GM19328 (cell line): ENCODE data around the gene KRT76.

Experiments
- ATAC-seq: cut with Tn5 transposase; IDR thresholded peaks from one replicate; pipeline ENCODE4 v1.9.1; 2021; ENCODE audit warnings: mild to moderate bottlenecking, moderate library complexity; ENCODE audit not compliant: unreplicated experiment

Gene KRT76

DNA sequence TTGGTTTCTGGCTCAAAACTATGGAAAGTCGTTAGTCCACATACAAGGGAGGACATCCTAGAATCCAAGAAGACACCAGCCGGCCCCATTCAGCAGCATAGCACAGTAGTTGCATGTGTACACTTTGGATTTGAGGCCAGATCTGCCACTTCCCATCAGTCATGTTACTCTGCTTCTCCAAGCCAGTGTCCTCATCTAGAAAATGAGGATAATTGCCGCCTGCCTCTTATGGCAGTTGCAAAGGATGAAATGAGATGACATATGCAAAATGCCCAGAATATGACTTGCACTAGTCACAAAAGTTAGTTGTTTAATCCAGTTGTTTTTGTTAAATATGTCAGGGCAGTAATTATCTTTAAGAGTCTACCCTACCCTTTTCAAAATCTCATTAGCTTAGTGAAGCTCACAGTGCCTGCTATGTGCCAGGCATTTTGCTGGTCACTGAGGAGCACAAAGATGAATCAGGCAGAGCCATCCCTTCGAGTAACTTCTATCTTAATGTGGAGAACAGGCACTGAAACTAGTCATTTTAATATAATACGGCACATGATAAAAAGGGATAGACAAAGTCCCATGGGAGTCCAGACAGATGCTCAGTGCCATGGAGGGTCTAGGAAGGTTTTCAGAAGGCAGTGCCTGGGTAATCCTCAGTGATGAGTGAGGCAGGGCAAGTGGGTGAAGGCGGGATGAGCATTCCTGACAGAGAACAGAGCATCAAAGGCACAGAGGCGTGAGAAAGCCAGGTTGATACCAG is 6.6 kb upstream of the KRT76 start:
- ATAC-seq = no peak

DNA sequence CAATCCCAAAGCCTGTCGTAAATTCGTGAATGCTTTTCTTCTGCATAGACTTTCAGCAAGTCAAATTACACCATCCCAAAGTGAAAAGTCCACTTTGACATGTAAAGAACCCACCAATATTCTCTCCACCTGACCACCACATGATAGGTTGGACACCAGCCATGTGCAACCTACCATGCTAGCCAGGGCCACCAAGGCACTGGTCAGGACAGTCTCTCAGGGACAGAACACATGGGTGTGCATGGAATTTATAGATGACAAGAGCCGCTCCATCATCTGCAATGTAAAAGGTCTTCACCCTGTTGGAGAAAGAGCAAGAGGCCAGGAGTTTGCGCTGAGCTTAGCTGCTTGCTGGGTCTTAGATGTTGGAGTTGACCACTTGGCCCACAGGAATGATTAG is 5.4 kb upstream of the KRT76 start:
- no peak for ATAC-seq

DNA sequence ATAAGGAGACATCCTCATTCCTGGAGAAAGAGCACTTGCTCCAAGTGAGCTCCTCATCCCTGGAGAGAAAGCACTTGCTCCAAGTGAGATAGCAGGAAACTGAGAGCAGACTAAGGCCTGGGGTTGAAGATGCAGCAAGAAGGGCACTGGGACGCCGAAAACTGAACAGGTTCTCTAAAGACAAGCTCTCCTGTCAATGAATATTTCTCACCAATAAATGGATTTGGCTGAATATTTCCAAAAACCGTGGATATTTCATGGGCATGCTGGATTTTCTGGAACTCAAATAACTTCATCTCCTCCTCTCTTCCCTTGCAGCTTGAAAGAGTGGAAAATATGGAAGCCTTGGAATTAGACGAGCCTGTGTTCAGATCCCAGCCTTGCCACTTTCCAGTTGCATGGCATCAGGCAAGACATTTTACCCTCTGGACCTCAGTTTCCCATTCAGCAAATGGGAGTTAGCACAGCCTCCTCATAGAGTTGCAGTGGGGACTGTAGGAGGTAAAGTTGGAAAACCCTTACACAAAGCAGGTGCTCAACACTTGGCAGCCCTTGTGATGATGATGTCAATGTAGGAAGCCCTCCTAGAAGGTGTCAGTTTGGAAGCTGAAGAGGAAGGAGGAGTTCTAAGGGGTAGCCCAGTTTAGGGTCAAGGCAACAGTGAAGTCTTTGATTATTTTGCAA is 4.4 kb upstream of the KRT76 start:
- ATAC-seq = no peak

DNA sequence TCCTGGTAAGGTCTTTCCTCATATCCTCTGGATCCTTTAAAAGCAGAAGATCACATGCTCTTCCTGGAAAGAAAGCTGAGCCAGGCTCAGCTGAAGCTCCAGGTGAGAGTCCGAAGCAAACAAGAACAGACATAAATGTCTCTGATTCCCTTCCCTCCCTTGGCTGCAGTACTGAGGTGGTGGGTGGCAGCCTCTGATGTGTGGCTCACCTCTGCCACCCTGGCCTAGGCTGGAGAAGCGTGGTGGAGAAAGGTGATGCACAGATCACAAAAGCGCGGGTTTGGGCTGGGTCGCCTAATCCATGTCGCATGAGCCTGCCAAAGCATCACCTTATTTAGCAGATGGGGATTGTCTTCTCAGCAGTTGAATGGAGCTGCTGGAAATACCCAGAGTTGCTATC is 2.8 kb upstream of the KRT76 start:
- ATAC-seq = no peak

DNA sequence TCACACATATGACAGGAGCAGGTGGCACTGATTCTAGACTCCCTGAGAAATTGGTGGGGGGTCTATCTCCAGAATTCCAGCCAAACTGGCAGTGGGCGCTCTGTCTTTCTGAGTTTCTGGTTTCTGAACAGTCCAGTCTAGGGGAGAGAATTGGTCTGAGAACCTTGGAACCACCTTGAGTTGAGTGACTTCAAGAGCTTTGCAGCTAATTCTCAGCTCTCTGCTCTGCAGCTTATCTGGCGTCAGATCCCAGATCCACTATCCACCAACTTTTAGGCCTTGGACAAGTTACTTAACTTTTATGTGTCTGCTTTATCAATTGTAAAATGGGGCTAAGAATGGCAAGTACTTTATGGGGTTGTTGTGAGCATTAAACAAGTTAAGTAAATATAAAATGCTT is 1.7 kb upstream of the KRT76 start:
- no peak for ATAC-seq

DNA sequence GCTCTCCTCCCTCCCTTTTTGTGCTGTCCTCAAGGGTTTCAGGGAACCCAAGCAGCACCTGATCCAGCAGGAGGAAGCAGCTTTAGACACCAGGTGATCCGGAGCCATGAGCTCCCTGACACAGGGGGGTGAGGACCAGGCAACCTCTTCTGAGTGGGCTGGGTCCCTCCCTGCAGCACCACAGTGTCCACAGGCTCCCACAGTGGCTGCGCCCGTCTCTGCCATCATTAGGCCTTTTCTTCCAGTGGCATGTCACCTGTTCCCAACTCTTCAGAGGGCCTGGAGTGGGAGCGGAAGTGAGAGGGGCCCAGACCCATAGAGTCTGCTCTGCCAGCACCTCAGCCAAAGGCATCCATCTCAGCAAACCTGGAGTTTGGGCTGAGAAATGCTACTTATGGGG is 421 bp upstream of the KRT76 start:
- ATAC-seq = no peak

DNA sequence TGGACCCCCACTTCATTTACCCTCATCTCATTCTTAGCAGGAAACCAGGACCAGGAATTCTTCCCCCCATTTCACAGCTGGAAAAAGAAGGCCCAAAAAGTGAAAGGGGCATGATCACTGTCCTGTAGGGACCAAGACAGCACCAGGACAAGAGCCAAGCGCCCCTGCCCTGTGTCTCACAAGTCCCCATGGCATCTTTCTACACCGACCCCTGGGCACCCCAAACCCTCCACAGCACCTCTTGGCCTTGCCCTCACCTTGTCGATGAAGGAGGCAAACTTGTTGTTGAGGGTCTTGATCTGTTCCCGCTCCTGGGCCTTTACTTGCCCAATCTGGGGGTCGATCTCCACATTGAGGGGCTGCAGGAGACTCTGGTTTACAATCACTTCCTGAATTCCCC is 710 bp downstream of the KRT76 start:
- ATAC-seq = no peak

DNA sequence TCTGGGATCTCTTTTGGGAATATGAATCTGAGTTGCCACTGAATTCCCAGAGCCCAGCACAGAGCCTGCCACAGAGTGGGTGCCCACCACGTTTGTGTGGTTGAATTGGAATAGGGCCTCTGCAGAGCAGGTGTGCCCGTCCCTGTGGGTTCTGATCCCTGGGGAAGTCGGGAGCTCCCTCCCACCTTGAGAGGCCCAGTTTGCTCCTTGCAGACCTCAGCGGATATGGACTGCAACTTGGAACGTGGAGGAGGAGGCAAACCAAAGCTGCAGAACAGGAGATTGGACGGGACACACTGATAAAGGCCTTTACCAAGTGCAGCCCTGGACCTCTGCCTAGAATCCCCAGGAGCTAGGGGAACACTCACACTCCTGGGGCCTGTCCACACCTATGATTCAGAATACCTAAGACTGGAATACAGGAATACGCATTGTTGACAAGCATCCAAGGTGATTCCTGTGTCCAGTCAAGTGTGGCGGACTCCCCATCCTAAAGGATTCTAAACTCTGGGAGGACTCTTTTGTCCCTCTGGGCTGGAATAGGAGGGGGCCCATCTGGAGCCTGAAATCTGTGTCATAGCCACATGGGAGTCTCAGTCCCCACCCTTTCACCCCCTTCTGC is 2.4 kb downstream of the KRT76 start:
- ATAC-seq = no peak

DNA sequence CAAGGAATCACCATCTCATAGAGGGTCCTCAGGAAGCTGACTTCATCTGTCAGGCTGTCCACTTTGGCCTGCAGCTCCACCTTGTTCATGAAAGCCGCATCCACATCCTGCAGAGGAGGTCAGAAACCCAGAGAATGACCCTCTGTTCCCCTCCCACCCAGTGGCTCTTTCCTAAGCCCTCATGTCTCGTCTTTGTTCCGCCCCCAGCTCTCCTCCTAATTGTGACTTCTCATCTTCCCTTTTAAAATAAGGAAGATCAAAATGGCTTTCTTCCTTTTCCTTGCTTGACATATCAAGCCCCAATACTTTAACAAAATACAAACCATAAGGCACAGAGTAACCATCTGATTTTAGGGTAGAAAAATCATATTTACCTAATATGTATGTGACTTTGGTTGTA is 4.4 kb downstream of the KRT76 start:
- no peak for ATAC-seq

DNA sequence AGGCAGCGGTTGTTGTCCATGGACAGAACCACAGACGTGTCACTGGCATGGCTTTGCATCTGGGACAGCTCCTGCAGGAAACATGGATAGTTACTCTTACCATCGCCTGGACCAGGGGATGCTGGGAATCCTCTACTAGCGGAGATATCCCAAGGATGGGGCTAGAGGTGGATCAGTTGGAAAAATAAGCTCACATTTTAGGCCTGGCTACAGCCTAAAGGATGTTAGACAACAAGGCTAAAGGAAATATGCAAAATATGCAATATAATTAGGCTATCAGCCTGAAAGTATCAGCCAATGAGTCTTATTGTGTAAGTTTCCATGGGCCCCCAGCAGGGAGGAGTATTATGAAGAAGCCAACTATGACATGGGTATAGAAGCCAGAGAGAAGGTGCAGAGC is 5.0 kb downstream of the KRT76 start:
- ATAC-seq = no peak

DNA sequence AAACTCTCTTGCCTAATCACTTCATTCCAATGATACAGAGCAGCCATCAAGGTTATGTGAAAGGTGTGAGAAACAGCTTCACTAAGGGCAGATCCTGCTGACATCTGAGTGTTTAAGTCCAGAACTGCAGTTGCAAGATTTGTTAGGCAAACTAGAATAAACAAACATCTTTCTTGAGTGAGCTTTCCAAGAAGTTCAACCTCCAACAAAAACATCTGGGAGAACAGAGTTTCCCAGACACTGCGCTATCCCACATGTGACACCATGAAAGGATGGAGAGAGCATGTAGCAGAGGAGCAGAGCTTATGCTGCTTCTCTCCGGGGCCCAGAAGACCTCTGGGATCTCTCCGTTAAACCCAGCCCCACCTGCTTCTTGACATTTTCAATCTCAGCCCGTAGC is 5.6 kb downstream of the KRT76 start:
- ATAC-seq = no peak

DNA sequence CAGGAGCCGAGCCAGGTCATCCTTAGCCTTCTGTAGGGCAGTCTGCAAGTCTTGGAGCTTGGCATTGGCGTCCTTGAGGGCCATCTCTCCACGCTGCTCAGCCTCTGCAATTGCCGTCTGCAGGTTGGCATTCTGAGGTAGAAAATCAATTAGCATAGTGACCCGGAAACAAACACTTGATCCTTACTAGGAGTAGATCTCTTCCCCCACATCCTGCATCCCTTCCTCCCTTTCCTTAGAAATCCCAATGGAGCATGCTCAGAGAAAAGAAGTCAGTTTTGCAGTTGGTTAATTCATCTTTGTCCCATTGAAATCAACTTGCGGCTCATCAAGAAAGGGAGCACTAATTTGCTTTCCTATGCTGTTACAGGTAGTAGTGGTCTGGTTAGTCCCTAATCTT is 6.1 kb downstream of the KRT76 start:
- ATAC-seq = no peak

DNA sequence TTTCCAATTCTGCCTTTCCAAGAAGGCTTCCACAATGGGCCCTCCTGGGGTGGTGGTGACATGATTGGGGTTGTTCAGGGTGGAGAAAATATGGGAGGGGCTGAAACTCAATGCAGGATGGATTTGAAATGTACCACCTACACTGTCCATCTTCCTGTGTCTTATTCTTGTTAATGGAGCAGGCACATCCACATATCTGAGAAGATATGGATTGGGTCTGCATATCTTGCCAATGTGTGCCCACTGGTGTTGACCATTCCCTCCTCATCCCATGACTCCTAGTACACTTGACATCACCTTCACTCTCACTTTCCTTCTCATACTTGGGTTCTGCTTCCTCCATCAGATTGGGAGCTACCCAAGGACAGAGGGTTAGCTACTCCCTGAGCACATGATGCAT is 7.2 kb downstream of the KRT76 start:
- no peak for ATAC-seq

DNA sequence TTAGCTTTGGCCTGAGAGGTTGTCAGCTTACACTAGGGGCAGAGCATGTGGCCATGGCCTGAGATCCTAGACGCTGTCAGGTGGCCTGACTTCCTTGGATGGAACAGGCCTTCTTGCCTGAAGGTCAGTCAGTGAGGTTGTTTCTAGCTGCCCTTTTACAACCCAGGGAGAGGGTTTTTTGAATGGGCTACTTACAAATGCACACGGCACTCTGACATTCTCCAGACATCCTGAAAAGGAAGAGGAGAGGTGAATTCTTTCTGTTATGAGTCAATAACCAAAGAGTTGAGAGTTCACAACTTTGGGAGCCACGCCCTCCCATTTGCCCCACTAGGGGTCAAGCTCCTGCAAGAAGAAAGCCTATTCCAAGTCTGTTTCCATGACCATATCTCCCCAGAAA is 7.8 kb downstream of the KRT76 start:
- no peak for ATAC-seq

DNA sequence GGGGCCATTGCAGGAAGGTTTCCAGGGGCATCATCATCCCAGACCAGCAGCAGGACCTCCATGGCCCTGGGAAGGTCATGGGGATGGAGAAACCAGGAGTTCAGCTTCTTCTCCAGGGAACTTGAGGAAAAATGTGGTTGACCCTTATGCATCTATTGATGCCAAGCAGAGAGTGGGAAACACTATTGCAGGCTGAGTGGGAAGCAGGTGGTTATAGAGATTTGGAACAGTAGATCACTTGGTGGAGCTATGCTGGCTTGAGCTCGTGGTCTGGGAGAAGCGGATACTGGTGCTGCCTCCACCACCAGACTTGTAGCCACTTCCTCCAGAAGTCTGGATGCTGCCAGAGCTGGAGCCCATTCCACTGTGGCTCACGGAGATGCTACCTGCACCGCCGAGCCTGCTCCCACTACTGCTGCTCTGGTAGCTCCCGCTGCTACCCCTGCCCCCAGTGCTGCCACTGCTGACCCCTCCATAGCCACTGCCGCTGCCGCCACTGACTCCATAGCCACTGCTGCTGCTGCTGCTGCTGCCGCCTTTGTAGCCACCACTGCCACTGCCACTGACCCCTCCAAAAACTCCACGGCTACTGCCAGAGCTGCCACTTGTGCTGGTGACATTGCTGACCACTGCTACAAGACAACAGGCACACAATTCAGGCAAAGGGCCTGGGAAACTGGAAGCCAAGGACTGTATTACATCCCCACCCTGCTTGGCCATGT is 8.5 kb downstream of the KRT76 start:
- no peak for ATAC-seq

DNA sequence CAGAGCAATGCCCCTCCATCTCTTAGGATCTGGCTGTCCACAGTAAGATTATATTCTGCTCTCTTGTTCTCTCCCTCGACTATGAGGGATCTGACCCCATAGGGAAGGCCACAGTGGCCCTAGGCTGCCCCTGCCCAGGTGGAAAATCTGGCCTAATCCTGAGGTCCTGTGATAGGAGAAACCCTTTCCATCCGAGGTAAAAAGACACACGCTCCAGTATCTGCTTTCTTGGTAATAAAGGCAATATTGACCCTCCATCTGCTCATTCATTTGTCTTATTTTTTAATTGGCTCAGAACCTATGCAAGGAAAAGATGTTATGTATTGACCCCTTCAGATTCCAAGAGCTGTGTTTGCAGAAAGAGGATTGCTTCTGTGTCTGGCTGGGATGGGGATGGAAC is 9.7 kb downstream of the KRT76 start:
- no peak for ATAC-seq

DNA sequence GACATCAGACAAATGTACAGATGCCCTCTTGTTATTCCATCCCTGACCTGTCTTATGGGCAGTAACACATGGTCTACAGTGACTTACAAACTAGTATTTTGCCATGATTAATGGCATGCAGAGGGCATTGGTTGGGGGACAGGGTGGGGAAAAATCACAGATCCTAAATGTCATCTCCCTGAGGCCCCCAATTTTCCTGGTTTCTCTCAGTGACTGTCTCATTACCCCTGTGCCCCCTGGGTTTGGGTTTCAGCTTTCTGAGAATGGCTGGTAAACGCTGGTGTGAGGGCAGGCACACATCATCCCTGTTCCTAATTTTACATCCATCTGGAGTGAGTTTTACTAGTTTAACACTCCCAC is 10.1 kb downstream of the KRT76 start:
- ATAC-seq = no peak

DNA sequence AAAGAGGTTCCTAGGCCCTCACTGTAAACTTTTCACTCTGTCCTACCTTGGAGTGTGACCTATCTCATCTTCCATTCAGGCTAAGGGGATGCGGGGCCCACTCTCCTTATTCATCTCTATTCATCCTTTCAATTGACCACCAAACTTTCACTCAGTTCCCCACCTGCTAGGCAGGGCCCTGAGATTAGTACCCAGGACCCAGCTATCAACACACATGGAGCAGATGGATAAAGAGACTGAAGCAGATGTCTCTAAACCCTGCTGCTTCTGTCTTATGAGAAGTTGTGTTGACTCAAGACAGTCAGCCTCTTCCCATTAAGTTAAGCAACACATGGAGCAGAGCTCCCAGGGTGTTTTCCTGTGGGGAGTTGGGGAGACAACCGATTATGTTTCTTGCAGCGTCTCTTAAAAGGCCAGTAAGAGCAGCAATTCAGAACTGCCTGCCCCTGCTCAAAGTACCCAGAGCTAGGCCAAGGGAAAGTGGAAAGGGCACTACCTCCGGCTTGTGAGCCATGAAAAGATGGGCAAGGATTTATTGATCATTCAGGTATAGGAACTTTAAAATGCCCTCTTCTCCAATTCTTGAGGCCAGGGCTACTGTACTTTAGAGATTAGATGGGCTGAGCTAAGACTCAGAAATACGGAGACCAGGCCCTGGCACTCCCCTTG is 10.7 kb downstream of the KRT76 start:
- no peak for ATAC-seq

DNA sequence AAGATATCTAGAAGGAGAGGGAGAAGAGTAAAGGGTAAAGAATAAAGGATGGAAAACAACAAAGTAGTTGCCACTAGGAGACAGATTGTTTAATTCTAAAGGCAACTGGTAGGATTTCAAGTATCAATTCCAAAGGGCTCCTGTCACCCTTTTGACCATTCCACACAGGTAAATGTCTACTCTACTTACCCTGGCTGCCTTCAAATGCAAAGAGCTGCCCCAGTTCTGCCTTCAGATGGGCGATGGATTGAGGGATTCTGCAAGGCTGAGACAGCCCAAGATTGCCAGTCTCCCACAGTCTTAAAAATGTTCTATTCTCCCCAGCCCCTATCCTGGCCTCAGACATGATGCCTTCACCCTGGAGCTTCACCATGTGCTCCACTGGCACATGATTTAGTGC is 11.4 kb downstream of the KRT76 start:
- no peak for ATAC-seq

DNA sequence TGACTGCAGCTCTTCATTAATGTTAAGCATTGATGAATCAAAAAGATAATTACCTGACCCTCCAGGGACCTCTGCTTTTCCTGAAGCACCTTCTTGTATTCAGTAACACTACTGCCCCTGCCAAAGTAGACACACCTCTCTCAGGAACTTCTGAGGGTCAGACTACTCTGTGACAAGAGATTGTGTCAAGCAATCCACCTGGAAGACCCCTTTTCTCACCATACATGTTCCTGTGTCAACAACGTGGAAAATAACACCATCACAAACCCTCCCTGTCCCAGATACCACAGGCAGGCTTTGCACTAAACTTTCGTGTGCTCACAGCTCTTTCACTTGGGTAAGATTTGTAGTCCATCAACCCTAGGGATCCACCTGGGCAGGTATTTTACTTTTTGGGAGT is 13.2 kb downstream of the KRT76 start:
- ATAC-seq = no peak

DNA sequence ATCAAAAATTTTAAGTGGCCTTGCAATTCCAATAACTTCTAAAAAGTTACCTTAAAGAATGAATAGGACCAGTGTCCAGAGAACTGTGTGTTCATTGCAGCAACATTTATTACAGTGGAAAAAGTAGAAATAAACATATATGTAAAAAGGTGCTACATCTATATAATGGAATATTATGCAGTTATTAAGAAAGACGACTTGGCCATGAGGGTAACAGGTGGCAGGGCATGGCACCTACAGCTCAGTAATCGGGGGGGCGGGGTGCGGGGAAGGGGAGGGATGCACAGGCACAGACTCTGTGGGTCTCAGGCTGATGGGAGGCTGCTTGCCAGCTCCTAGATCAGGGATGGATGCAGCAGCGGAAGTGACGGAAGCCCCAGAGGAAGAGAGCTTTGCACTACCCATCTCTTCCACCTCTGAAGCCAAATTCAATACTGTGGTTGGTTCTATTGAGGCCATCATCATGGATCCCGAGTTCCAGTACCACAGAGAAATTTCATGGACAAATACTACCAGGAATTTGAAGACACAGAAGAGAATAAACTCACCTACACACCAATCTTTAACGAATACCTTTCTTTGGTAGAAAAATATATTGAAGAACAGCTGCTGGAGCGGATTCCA is 14.0 kb downstream of the KRT76 start:
- no peak for ATAC-seq
